Activated CD8-positive, alpha-beta memory T cell treated with anti-CD3 and anti-CD28 coated beads for 24 hours (primary cell): ENCODE data around the gene ALDH3B2.

ENCODE experiments used
- DNase-seq: peaks from one replicate; pipeline ENCODE4 v3.0.0-alpha.2; 2020

ALDH3B2 gene

DNA sequence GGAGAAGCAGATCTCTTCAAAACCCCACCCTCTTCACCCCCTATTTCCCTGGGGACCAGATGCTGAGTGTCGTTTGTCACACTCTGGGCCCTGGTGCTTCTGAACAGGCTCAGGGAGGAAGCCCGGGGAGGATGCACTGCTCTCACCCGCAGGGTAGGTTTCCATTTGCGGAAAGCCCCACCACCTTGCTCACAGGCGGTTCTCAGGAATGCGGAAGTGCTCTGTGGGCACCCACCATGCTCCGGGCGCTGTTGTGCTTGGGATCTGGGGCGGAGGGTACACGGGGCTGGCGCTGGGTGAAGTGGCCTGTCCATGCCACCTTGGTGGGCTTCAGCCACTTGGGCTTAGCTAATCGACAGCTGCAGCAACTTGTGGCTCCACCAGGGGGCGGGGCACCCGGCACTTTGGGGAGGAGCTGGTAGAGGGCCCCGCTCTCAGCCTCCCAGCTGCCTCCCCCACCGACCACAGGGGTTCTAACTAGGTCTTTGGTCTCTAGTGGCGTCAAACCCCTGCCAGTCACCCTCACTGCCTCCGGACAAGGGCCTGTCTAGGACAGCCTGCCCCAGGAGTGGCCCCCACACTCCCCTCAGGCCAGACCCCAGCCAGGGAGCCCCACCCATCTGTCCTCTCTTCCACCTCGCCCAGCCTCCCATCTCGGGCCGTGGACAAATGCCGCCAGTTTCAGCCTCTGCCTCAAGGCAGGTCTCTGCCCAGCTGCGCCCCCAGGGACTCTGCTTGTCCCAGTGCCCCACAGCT, 60.3 kb downstream of the ALDH3B2 start:
- peak; percentile 94 for DNase-seq

DNA sequence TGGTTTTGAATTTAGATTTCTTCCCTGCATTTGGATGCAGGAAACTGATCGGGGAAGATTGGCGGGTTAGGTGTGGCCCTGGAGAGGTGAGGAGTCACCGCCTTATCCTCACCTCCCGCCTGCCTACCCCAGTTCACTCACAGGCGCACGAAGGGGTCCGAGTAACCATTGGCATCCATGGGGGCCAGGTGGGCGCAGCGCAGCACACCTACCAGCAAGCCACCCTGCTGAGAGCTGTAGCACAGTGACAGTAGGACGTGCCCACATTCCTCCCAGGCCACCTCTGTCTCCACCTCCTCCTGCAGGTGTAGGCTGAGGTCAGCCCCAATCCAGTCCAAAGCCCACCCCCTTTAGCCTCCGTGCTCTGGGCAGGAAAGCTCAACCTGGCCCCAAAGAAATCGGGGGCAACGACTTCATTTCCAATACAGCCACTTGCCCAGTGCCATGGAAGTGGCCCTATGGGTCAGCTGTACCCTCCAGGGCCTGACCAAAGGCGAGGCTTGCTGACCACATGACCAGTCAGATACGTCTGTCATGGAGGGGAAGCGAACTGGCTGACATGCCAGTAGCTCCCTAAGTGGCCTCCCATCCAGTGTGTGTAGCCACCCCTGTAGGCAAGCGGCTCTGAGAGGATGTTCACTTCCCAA, 61.0 kb downstream of the ALDH3B2 start:
- no peak for DNase-seq

- DNase-seq: no peak
Measured at GRCh38 chr11:67612751-67613150, 61.7 kb downstream of the ALDH3B2 start.
